ENCODE measurements around the gene DZIP3. TPM values are rescaled to one million over a fixed set of nuclear protein-coding genes. Genes with fewer than 3 reads are reported as not detected.

DZIP3 gene
- total and polyA plus RNA-seq, 9 donors: 5.0 to 20.5 (median 13.0) TPM

DNA sequence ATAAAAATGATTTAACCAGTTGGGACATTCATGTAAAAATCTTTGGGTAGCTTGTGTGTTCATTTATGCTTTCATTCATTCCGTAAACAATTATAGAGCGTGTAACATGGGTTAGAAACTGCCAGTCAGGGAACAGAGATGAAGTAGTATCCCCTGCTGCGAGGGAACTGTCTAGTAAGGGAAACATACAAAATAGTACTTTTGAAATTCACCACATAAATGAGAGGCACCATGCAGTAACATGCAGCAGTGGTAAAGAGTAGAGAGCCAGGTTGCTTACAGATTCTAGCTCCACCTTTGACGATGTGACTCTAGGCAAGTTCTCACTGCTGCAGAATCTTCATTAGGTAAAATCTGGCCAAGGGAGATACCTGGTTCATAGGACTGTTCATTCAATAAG is 938 bp downstream of the DZIP3 start:
- no peaks in the 10 kb centered on the region for H3K27me3 ChIP-seq
- 12 to 18% (median 17%) methylated on average over 4 of the region's 4 CpGs for WGBS, 3 donors
- H3K4me3 ChIP-seq: peak overlapping the region; percentile 83
- TF ChIP-seq EP300 (IDR thresholded peaks at IDR 0.05) (no peak), POLR2A (IDR thresholded peaks at IDR 0.05) (no peak)
- TF ChIP-seq, protein P1, sequence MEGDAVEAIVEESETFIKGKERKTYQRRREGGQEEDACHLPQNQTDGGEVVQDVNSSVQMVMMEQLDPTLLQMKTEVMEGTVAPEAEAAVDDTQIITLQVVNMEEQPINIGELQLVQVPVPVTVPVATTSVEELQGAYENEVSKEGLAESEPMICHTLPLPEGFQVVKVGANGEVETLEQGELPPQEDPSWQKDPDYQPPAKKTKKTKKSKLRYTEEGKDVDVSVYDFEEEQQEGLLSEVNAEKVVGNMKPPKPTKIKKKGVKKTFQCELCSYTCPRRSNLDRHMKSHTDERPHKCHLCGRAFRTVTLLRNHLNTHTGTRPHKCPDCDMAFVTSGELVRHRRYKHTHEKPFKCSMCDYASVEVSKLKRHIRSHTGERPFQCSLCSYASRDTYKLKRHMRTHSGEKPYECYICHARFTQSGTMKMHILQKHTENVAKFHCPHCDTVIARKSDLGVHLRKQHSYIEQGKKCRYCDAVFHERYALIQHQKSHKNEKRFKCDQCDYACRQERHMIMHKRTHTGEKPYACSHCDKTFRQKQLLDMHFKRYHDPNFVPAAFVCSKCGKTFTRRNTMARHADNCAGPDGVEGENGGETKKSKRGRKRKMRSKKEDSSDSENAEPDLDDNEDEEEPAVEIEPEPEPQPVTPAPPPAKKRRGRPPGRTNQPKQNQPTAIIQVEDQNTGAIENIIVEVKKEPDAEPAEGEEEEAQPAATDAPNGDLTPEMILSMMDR (IDR thresholded peaks at IDR 0.05): no peak
- peaks cover 1% of the 10 kb centered on the region for H3K4me1 ChIP-seq (ENCODE audit: insufficient read depth)
- intact Hi-C loops (cut with DNase I): no loop called here
- no peak overlapping the region for H3K27ac ChIP-seq
- no peaks in the 10 kb centered on the region for H3K36me3 ChIP-seq
- no peaks in the 10 kb centered on the region for H3K9me3 ChIP-seq
- DNase-seq: no peak

DNA sequence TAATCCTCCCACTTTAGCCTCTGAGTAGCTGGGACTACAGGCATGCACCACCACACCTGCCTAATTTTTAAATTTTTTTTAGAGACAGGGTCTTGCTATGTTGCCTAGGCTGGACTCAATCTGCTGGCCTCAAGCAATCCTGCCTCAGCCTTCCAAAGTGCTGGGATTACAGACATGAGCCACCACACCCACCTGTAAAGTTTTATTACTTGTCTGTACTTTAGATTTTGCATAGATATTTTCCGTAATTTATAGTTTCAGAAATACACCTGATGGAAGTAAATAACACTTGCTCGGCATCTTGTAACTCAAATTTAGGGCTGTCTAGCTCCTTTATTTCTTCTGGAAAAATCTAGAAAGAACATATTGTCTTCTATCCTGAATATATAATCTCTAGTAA is 5.8 kb downstream of the DZIP3 start:
- H3K36me3 ChIP-seq: no peaks in the 10 kb centered on the region
- intact Hi-C loops (cut with DNase I): no loop called here
- WGBS, 3 donors: 97 to 98% (median 97%) methylated on average over 2 of the region's 2 CpGs
- H3K4me3 ChIP-seq: no peak overlapping the region
- no peaks in the 10 kb centered on the region for H3K9me3 ChIP-seq
- H3K4me1 ChIP-seq (ENCODE audit: insufficient read depth): peaks cover 1% of the 10 kb centered on the region
- no peak for DNase-seq
- H3K27ac ChIP-seq: no peak overlapping the region
- TF ChIP-seq POLR2A (IDR thresholded peaks at IDR 0.05) (no peak), EP300 (IDR thresholded peaks at IDR 0.05) (no peak)
- TF ChIP-seq, protein P1 (IDR thresholded peaks at IDR 0.05): no peak
- H3K27me3 ChIP-seq: no peaks in the 10 kb centered on the region

DNA sequence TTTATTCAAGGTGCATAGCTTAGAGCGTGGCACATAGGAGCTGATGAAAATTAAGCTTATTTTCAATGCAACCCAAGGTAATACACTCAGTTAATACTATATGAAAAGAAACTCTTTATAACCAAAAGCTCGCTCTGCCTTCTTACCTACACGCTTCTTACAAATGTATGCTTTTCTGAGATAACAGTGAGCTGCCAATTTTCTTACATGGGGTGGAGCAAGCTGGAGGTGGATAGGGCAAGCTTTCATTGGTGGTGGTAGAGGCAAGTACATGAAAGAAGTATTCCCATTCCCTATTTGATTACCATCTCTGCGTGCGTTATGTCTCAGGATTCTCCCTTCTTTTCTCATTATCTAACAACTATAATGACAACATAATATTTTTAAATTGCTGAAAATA is 8.9 kb downstream of the DZIP3 start:
- H3K27me3 ChIP-seq: no peaks in the 10 kb centered on the region
- H3K4me1 ChIP-seq (ENCODE audit: insufficient read depth): no peaks in the 10 kb centered on the region
- intact Hi-C loops (cut with DNase I): no loop called here
- TF ChIP-seq EP300 (IDR thresholded peaks at IDR 0.05) (no peak), POLR2A (IDR thresholded peaks at IDR 0.05) (no peak)
- TF ChIP-seq, protein P1 (IDR thresholded peaks at IDR 0.05): no peak
- 77 to 98% (median 77%) methylated on average over 5 of the region's 5 CpGs for WGBS, 3 donors
- H3K27ac ChIP-seq: no peak overlapping the region
- DNase-seq: no peak
- no peaks in the 10 kb centered on the region for H3K9me3 ChIP-seq
- no peak overlapping the region for H3K4me3 ChIP-seq
- H3K36me3 ChIP-seq: no peaks in the 10 kb centered on the region

DNA sequence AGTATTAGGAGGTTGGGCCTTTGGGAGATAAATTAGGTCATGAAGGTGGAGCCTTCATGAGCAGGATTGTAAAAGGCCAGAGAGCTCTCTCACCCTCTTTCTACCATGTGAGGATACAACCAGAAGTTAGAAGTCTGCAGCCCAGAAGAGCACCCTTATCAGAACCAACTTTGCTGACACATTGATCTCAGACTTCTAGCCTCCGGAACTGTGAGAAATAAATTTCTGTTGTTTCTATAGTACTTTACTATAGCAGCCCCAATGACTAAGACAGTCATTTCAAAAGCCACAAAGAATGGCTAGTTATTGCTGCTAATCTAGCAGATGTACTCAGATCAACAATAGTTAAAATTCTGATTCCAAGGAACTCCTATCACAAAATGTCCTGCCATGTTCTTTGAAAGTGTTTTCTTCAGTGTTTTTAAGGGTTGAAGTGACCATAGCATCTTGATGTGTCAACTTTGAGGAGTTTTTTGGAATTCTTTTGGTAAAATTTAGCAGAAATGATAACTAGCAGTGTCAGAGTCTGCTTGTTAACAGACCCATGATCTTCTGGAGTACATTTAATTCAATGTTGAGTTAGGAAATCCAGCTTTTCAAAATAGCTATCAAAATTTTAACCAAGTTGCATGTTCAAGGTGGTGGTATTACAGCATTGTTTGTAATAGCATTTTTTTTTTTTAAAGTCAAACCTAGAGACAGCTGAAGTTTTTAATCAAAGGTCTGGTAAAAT is 10.3 kb downstream of the DZIP3 start:
- intact Hi-C loops (cut with DNase I): no loop called here
- DNase-seq: no peak
- no peak for TF ChIP-seq POLR2A (IDR thresholded peaks at IDR 0.05)
- TF ChIP-seq EP300 (IDR thresholded peaks at IDR 0.05): no peak

DNA sequence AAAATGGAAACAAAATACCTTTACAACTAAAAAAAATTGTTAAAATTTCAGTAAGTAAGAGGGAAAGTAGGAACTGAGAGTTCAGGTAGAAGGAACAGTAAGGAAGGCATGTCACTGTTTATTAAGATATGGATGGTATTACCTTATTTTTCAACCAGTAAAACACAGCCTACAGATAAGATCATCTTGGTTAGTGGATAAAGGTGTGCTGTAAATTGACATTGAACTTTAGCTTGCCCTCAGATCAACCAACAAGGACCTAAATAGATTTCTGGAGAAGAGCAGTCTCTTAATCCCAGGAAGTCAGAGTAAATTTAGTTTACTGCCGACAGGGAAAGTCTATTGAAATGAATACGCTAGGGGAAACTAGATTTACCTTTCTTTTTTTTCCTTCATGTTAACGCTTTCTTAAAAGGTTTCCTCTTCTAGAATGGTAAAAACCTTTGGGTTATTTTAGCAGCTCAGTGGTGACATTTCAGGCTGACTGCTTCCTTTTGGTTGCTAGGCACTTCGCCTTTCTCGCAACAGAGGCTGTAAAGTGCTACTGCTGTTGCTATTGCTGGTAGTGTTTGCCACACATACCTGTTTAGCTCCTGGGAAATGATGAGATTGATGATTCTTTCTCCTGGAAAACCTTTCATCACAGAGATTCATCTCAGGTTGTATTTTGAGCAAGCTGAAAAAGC is 12.9 kb downstream of the DZIP3 start:
- Histone ChIP-seq H3K4me1 (ENCODE audit: insufficient read depth) (no peaks in the 10 kb centered on the region), H3K27me3 (no peaks in the 10 kb centered on the region), H3K27ac (no peak overlapping the region), H3K9me3 (no peaks in the 10 kb centered on the region), H3K36me3 (no peaks in the 10 kb centered on the region), H3K4me3 (no peak overlapping the region)
- 65 to 78% (median 68%) methylated on average over 5 of the region's 5 CpGs for WGBS, 3 donors
- no peak for DNase-seq
- intact Hi-C loops (cut with DNase I): no loop called here
- TF ChIP-seq EP300 (IDR thresholded peaks at IDR 0.05): no peak
- no peak for TF ChIP-seq POLR2A (IDR thresholded peaks at IDR 0.05)
- TF ChIP-seq, protein P1 (IDR thresholded peaks at IDR 0.05): no peak

More for the DNA sequence above, 10.3 kb downstream of the DZIP3 start:
- Histone ChIP-seq H3K27me3 (no peaks in the 10 kb centered on the region), H3K4me3 (no peak overlapping the region), H3K36me3 (no peaks in the 10 kb centered on the region), H3K27ac (no peak overlapping the region), H3K4me1 (ENCODE audit: insufficient read depth) (no peaks in the 10 kb centered on the region), H3K9me3 (no peaks in the 10 kb centered on the region)
- WGBS, 3 donors: 90 to 95% (median 95%) methylated on average over 1 of the region's 1 CpG
